ENCODE measurements around the gene HECTD1.

GRCh38 chr14:31212893-31213292 is 5.3 kb upstream of the HECTD1 start:
- TF ChIP-seq RBM17 (IDR thresholded peaks at IDR 0.05; ENCODE audit: borderline replicate concordance, low read depth, low read length) (no peak), CEBPB (tag; IDR thresholded peaks at IDR 0.05) (no peak), CHD2 (IDR thresholded peaks at IDR 0.05; ENCODE audit: low read depth, low read length) (no peak), CREB5 (CRISPR knock-in tag; IDR thresholded peaks at IDR 0.05) (no peak), NEUROD1 (IDR thresholded peaks at IDR 0.05; ENCODE audit: borderline replicate concordance, low read depth, low read length, partially characterized antibody) (no peak), CGGBP1 (CRISPR knock-in tag; IDR thresholded peaks at IDR 0.05) (no peak), ATF2 (CRISPR knock-in tag; IDR thresholded peaks at IDR 0.05) (no peak), TAF1 (IDR thresholded peaks at IDR 0.05; ENCODE audit: control insufficient read depth, extremely low read depth, insufficient read depth, low read length, severe bottlenecking) (no peak), TCF7L2 (IDR thresholded peaks at IDR 0.05; ENCODE audit: low read depth, low read length) (no peak)
- TF ChIP-seq, protein P1, sequence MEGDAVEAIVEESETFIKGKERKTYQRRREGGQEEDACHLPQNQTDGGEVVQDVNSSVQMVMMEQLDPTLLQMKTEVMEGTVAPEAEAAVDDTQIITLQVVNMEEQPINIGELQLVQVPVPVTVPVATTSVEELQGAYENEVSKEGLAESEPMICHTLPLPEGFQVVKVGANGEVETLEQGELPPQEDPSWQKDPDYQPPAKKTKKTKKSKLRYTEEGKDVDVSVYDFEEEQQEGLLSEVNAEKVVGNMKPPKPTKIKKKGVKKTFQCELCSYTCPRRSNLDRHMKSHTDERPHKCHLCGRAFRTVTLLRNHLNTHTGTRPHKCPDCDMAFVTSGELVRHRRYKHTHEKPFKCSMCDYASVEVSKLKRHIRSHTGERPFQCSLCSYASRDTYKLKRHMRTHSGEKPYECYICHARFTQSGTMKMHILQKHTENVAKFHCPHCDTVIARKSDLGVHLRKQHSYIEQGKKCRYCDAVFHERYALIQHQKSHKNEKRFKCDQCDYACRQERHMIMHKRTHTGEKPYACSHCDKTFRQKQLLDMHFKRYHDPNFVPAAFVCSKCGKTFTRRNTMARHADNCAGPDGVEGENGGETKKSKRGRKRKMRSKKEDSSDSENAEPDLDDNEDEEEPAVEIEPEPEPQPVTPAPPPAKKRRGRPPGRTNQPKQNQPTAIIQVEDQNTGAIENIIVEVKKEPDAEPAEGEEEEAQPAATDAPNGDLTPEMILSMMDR (IDR thresholded peaks at IDR 0.05 in 2 of 3, conservative IDR thresholded peaks at IDR 0.05 in 1 of 3; ENCODE audit: insufficient read depth in 2 of 3, low read depth in 1 of 3, low read length in 3 of 3), result no peak

Measured in K562 (cell line).